EH (cell line): ENCODE measurements around the gene TSPY3.
"Not testable (repeated sequence)": the region's sequence is repeated elsewhere in the genome, so short reads cannot be mapped to it uniquely, and the experiment has no call there.

Source experiments
- DNase-seq: peaks from one replicate; pipeline ENCODE4 v3.0.0-alpha.2; 2015; ENCODE audit warnings: low read depth

TSPY3 gene, protein sequence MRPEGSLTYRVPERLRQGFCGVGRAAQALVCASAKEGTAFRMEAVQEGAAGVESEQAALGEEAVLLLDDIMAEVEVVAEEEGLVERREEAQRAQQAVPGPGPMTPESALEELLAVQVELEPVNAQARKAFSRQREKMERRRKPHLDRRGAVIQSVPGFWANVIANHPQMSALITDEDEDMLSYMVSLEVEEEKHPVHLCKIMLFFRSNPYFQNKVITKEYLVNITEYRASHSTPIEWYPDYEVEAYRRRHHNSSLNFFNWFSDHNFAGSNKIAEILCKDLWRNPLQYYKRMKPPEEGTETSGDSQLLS

GRCh38 chrY:9398121-9398520, at the start of gene TSPY3:
TSS of gene TSPY3 (plus strand) at chrY:9398421. CDS start at chrY:9398467, 46 bp downstream.
- not testable (repeated sequence) for DNase-seq

DNA sequence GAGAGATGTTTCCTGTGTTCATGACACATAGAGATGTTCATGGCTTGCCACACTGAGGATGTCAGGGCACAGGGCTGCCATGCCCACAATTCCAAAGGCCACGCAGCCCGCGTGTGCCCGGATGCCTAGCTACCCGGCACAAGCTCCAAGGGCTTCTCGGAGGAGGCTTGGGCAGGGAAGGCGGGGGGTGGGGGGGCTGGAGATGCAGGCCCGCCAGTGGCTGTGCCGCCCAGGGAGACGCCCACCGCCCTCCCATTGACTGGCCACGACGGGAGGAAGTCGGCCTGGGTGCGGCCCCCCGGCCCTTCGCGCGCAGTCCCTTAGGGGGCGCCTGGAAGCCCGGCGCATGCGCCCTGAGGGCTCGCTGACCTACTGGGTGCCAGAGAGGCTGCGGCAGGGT, 40.7 kb upstream of the TSPY3 start, which contains the start of gene TSPY8:
TSPY8 (plus strand) TSS at position 301 of the 400 bp plus-strand sequence; CDS start at position 347, 46 bp downstream.
- DNase-seq, result not testable (repeated sequence)

- DNase-seq, result not testable (repeated sequence)
Measured at GRCh38 chrY:9396527-9396926, 1.7 kb upstream of the TSPY3 start.
